RWPE2 (cell line): ENCODE results near the gene SDSL.
A peak's percentile ranks its signal among the peaks of the same experiment; 100 is the strongest.

Experiments
- ATAC-seq: fragments of 200-7000 bp; cut with Tn5 transposase; 3 replicates; pipeline ENCODE4 v1.9.1; 2021; ENCODE audit warnings: low read depth
- DNase-seq: peaks from one replicate; pipeline ENCODE4 v3.0.0-alpha.2; 2020; ENCODE audit warnings: low spot score
- H3K27ac ChIP-seq: fragments of 450-650 bp; 2 replicates; pipeline ENCODE4 v1.5.1; 2017; ENCODE audit warnings: mild to moderate bottlenecking; ENCODE audit not compliant: poor library complexity, severe bottlenecking
- H3K27me3 ChIP-seq: fragments of 250-450 bp; sonication (Bioruptor Pico); 2 replicates; pipeline ENCODE4 v1.5.1; 2021; ENCODE audit warnings: mild to moderate bottlenecking, moderate library complexity; ENCODE audit not compliant: insufficient read depth, poor library complexity, severe bottlenecking
- H3K36me3 ChIP-seq: fragments of 250-450 bp; sonication (Bioruptor Pico); 2 replicates; pipeline ENCODE4 v1.5.1; 2020; ENCODE audit warnings: low read depth, mild to moderate bottlenecking, moderate library complexity
- H3K4me1 ChIP-seq: fragments of 250-450 bp; sonication (Bioruptor Pico); 2 replicates; pipeline ENCODE4 v1.5.1; 2021; ENCODE audit warnings: mild to moderate bottlenecking, moderate library complexity; ENCODE audit not compliant: insufficient read depth, poor library complexity, severe bottlenecking
- H3K4me3 ChIP-seq: fragments of 250-450 bp; sonication (Bioruptor Pico); 2 replicates; pipeline ENCODE4 v1.5.1; 2021; ENCODE audit warnings: mild to moderate bottlenecking, moderate library complexity; ENCODE audit not compliant: severe bottlenecking
- H3K9me3 ChIP-seq: fragments of 250-450 bp; sonication (Bioruptor Pico); 2 replicates; pipeline ENCODE4 v1.5.1; 2021; ENCODE audit warnings: mild to moderate bottlenecking, moderate library complexity; ENCODE audit not compliant: severe bottlenecking
- TF ChIP-seq, protein P1 (sequence below): fragments of 450-650 bp; IDR thresholded peaks from one replicate; pipeline ENCODE4 v1.5.1; 2017; ENCODE audit warnings: mild to moderate bottlenecking, moderate library complexity; ENCODE audit not compliant: poor library complexity, severe bottlenecking

The SDSL gene

DNA sequence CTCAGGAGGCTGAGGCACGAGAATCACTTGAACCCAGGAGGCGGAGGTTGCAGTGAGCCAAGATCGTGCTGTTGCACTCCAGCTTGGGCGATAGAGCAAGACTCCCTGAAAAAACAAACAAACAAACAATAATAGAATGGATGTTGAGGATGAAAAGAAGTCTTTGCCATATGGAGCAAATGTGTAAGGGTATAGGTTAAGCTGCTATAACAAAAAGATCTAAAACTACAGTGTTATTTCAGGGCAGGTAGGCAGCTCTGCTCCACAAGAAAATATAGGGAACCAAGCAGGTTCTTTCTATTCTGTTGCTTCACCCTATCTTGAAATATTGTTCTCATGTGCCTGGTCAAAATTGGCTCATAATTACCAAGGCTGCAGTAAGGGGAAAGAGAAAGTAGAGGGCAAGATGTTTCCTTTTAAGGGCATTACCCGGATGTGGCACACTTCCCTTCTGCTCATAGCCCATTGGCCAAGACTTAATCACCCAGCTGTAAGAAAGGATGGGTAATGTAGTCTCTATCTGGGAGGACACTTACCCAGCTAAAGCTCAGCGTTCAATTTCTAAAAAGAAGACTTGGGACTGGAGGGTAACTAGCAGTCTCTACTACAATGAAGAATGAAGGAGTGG, 23.5 kb downstream of the SDSL start:
- Histone ChIP-seq H3K9me3 (no peaks in the 10 kb centered on the region), H3K27me3 (no peaks in the 10 kb centered on the region), H3K4me1 (no peaks in the 10 kb centered on the region), H3K4me3 (no peak overlapping the region), H3K36me3 (no peaks in the 10 kb centered on the region), H3K27ac (no peak overlapping the region)
- DNase-seq (no peak), ATAC-seq (peak; percentile 50; the same call in 2 of the 3 replicates)
- TF ChIP-seq, protein P1, sequence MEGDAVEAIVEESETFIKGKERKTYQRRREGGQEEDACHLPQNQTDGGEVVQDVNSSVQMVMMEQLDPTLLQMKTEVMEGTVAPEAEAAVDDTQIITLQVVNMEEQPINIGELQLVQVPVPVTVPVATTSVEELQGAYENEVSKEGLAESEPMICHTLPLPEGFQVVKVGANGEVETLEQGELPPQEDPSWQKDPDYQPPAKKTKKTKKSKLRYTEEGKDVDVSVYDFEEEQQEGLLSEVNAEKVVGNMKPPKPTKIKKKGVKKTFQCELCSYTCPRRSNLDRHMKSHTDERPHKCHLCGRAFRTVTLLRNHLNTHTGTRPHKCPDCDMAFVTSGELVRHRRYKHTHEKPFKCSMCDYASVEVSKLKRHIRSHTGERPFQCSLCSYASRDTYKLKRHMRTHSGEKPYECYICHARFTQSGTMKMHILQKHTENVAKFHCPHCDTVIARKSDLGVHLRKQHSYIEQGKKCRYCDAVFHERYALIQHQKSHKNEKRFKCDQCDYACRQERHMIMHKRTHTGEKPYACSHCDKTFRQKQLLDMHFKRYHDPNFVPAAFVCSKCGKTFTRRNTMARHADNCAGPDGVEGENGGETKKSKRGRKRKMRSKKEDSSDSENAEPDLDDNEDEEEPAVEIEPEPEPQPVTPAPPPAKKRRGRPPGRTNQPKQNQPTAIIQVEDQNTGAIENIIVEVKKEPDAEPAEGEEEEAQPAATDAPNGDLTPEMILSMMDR: no peak

DNA sequence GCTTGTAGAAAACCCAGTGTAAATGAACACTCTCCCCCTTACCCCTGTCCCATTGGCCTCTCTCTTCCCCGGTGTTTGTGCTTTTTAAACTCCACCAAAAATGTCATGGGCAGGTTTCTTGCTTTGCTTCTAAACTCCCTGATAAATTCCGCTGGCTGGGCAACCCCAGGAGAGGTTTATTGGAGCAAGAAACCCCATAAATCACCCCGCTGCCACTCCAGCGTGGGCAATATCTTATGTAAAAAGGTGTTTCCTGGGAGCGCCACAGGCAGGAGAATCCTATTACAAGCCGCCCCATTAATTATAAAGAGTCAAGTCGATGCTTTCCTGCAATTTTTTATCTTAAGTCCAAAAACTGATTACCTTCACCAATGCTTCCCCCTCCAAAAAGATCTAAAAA, 26.7 kb downstream of the SDSL start:
- TF ChIP-seq, protein P1: no peak
- Histone ChIP-seq H3K27ac (no peak overlapping the region), H3K27me3 (no peaks in the 10 kb centered on the region), H3K4me3 (no peak overlapping the region), H3K9me3 (no peaks in the 10 kb centered on the region), H3K4me1 (no peaks in the 10 kb centered on the region), H3K36me3 (no peaks in the 10 kb centered on the region)
- DNase-seq (no peak), ATAC-seq (0 out of 3 replicates have a peak, but pooled peaks have one; percentile 27)

DNA sequence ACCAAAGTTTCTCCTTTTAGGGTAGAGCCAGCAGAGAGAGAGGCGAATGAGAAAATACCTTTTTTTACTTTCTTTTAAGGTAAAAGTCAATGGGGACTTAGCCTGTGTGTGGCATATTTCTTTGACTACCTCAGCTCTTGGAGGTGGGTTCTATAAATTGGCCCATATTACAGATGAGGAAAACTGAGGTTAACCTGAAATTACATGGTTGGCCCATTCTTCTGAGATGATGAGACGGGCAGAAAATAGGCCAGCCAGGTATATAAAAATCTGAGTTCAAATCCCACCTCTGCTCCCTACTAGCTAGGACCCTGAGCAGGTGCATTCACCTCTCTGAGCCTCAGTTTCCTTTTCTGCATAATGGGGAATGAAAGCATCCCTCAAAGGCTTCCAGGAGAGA, 27.1 kb downstream of the SDSL start:
- Histone ChIP-seq H3K27me3 (no peaks in the 10 kb centered on the region), H3K9me3 (no peaks in the 10 kb centered on the region), H3K36me3 (no peaks in the 10 kb centered on the region), H3K4me1 (no peaks in the 10 kb centered on the region), H3K4me3 (no peak overlapping the region), H3K27ac (no peak overlapping the region)
- no peak for DNase-seq
- TF ChIP-seq, protein P1: no peak
- ATAC-seq: no peak

DNA sequence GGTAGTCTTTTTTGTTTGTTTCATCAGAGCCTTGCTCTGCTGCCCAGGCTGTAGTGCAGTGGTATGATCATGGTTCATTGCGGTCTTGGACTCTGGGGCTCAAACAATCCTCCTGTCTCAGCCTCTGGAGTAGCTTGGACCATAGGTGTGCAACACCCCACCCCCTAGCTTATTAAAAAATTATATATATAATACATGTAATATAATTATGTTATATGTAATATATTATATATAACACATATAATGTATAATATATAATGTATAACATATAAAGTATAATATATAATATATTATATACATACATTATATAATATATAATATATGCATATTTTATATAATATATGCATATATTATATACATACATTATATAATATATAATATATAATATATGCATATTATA, 27.7 kb downstream of the SDSL start:
- no peaks in the 10 kb centered on the region for H3K4me1 ChIP-seq
- H3K27ac ChIP-seq: no peak overlapping the region
- DNase-seq: no peak
- no peaks in the 10 kb centered on the region for H3K36me3 ChIP-seq
- H3K27me3 ChIP-seq: no peaks in the 10 kb centered on the region
- TF ChIP-seq, protein P1: no peak
- H3K9me3 ChIP-seq: no peaks in the 10 kb centered on the region
- no peak for ATAC-seq
- H3K4me3 ChIP-seq: no peak overlapping the region

DNA sequence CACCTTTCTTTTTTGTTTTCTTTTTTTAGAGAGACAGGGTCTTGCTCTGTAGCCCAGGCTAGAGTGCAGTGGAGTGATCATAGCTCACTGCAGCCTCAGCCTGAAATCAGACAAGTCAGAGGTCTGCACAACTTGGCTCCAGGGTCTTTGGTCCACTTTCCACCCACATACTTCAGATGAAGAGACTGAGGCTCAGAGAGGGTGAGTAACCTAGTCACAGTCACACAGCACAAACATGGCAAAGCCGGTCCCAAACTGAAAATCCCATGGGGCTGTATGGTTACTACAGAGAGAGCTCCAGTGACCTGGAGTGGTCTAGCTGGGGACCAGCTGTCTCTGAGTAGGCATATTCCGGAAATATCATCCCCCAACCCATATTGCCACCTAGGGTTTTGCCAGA, 30.3 kb downstream of the SDSL start:
- Histone ChIP-seq H3K4me1 (no peaks in the 10 kb centered on the region), H3K27ac (no peak overlapping the region), H3K36me3 (no peaks in the 10 kb centered on the region), H3K9me3 (no peaks in the 10 kb centered on the region), H3K27me3 (no peaks in the 10 kb centered on the region), H3K4me3 (no peak overlapping the region)
- no peak for ATAC-seq
- no peak for DNase-seq
- TF ChIP-seq, protein P1: no peak
